GM21619 (cell line): Measurements from ENCODE around the gene HPGDS.

Source experiments
- ATAC-seq: cut with Tn5 transposase; IDR thresholded peaks from one replicate; pipeline ENCODE4 v1.9.1; 2021; ENCODE audit not compliant: unreplicated experiment

Gene HPGDS

GRCh38 chr4:94262163-94263016 lies 80.2 kb downstream of the HPGDS start:
- ATAC-seq: no peak

GRCh38 chr4:94256828-94257227 lies 85.8 kb downstream of the HPGDS start:
- no peak for ATAC-seq

GRCh38 chr4:94256144-94256783 lies 86.4 kb downstream of the HPGDS start:
- ATAC-seq: no peak

- no peak for ATAC-seq
These were observed 89.6 kb downstream of the HPGDS start for GRCh38 chr4:94253036-94253435.

GRCh38 chr4:94251094-94251493 lies 91.5 kb downstream of the HPGDS start:
- ATAC-seq: no peak
